Upper lobe of right lung (tissue), 1 donor: ENCODE results near the gene FPR2. TPM values are rescaled to one million over a fixed set of nuclear protein-coding genes. Genes with fewer than 3 reads are reported as not detected.
"Not testable (repeated sequence)": the region's sequence is repeated elsewhere in the genome, so short reads cannot be mapped to it uniquely, and the experiment has no call there.

Experiments used
- ATAC-seq: fragments of 200-7000 bp; cut with Tn5 transposase; one replicate; pipeline ENCODE4 v1.9.1; 2020; ENCODE audit warnings: mild to moderate bottlenecking, moderate library complexity
- DNase-seq: peaks from one replicate; pipeline ENCODE4 v3.0.0-alpha.2; 2020
- H3K27ac ChIP-seq: fragments of 200-600 bp; one replicate; pipeline ENCODE4 v1.8.0; 2022
- H3K27me3 ChIP-seq: fragments of 200-600 bp; one replicate; pipeline ENCODE4 v1.8.0; 2022; ENCODE audit warnings: mild to moderate bottlenecking
- H3K36me3 ChIP-seq: fragments of 200-600 bp; one replicate; pipeline ENCODE4 v1.8.0; 2022
- H3K4me1 ChIP-seq: fragments of 200-600 bp; one replicate; pipeline ENCODE4 v1.8.0; 2022
- H3K4me3 ChIP-seq: fragments of 200-600 bp; one replicate; pipeline ENCODE4 v1.8.0; 2022; ENCODE audit warnings: mild to moderate bottlenecking
- H3K9me3 ChIP-seq: fragments of 200-600 bp; one replicate; pipeline ENCODE4 v1.8.0; 2022
- intact Hi-C: fragments of 100-400 bp; cut with DNase I; formaldehyde crosslinking; loops from one replicate; pipeline ENCODE4 v1.11.0; 2022
- total RNA-seq: library from RNA; stranded (reverse); fragmentation: NEBNext Ultra II Directional; extraction: Animal tissue kit (Norgen Biotek cat#: 25700); gene quantifications from one replicate; pipeline ENCODE4 v1.2.1, GENCODE V29; 2021
- TF ChIP-seq, protein P1 (sequence below): fragments of 200-600 bp; IDR thresholded peaks from one replicate; pipeline ENCODE4 v1.8.0; 2022; ENCODE audit warnings: antibody characterized with exemption
- donor health status: DM: no; HTN: yes; CAD: no; lungs with severe emphysema.

FPR2 gene
- total RNA-seq, 1 donor from 2014 or later: 12.5 TPM

DNA sequence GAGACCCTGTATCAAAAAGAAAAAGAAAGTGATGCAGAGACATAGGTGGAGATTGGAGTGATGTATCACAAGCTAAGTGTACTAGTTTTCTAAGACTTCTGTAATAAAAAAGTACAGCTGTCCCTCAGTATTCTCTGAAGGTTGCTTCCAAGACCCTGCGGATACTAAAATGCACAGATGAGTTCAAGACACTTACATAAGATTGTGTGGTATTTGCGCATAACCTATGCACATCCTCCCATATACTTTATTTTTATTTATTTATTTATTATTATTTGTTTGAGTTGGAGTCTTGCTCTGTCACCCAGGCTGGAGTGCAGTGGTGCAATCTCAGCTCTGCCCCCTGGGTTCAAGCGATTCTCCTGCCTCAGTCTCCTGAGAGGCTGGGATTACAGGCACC lies 23.6 kb upstream of the FPR2 start:
- Histone ChIP-seq H3K27me3 (no peaks in the 10 kb centered on the region), H3K36me3 (no peaks in the 10 kb centered on the region), H3K27ac (no peak overlapping the region), H3K4me3 (no peak overlapping the region), H3K9me3 (no peaks in the 10 kb centered on the region), H3K4me1 (peaks cover 3% of the 10 kb centered on the region)
- ATAC-seq (no peak), DNase-seq (no peak)
- intact Hi-C loops: no loop called here
- TF ChIP-seq, protein P1, sequence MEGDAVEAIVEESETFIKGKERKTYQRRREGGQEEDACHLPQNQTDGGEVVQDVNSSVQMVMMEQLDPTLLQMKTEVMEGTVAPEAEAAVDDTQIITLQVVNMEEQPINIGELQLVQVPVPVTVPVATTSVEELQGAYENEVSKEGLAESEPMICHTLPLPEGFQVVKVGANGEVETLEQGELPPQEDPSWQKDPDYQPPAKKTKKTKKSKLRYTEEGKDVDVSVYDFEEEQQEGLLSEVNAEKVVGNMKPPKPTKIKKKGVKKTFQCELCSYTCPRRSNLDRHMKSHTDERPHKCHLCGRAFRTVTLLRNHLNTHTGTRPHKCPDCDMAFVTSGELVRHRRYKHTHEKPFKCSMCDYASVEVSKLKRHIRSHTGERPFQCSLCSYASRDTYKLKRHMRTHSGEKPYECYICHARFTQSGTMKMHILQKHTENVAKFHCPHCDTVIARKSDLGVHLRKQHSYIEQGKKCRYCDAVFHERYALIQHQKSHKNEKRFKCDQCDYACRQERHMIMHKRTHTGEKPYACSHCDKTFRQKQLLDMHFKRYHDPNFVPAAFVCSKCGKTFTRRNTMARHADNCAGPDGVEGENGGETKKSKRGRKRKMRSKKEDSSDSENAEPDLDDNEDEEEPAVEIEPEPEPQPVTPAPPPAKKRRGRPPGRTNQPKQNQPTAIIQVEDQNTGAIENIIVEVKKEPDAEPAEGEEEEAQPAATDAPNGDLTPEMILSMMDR: no peak

DNA sequence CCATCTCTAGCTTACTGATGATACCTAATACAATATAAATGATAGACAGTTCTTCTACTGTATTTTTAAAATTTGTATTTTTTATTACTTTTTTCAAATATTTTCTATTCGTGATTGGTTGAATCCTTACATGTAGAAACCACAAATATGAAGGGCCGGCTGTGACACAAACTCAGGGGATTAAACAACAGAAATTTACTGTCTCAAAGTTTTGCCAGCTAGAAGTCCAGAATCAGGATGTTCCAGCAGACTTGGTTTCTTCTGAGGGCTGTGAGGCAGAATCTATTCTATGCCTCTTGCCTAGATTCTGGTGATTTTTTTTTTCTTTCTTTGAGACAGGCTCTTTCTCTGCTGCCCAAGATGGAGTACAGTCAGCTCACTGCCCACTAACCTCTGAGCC lies 23.1 kb upstream of the FPR2 start:
- no peak for ATAC-seq
- Histone ChIP-seq H3K4me3 (no peak overlapping the region), H3K9me3 (no peaks in the 10 kb centered on the region), H3K4me1 (peaks cover 3% of the 10 kb centered on the region), H3K27ac (no peak overlapping the region), H3K36me3 (no peaks in the 10 kb centered on the region), H3K27me3 (no peaks in the 10 kb centered on the region)
- TF ChIP-seq, protein P1: no peak
- DNase-seq: no peak
- intact Hi-C loops: no loop called here

DNA sequence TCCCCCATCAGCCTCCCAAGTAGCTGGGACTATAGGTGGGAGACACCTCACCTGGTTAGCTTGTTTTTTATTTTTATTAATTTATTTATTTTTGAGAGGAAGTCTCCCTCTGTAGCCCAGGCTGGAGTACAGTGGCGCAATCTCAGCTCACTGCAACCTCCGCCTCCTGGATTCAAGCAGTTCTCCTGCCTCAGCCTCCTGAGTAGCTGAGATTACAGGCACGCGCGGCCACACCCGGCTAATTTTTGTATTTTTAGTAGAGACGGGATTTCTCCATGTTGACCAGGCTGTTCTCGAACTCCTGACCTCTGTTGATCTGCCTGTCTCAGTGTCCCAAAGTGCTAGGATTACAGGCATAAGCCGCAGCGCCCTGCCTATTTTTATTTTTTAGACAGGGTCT lies 22.5 kb upstream of the FPR2 start:
- H3K27ac ChIP-seq, H3K9me3 ChIP-seq, ATAC-seq, H3K36me3 ChIP-seq, intact Hi-C loops, H3K27me3 ChIP-seq, DNase-seq, H3K4me3 ChIP-seq, H3K4me1 ChIP-seq: not testable (repeated sequence)

DNA sequence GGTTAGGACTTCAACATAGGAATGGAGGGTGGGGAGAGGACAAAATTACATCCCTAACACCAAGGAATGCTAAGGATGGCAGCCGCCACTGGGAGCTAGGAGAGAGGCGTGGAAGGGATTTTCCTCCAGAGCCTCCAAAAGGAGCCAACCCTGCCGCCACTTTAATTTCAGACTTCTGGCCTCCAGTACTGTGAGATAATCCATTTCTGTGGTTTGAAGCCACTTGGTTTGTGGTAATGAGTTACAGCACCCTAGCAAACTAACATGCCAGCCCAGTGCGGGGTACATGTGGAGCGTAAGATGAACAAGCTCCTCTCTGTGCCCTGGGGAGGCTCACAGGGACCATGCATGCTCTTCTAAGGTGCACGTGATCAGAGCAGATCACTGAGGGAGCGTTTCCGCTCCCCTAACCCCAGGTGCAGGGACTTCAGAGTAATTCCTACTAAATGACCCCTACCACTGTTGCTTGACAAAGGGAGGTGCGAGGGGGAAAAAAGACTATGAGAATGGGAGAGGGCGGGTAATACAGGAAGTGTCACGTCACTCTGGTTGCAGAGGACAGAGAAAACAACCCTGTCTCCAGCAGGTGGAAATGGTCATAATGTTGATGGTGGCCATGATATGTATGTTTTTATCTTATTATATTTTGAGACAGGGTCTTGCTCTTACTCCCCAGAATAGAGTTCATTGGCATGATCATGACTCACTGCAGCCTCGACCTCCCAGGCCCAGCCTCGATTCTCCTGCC lies 21.3 kb upstream of the FPR2 start:
- peaks cover 3% of the 10 kb centered on the region for H3K4me1 ChIP-seq
- DNase-seq: no peak
- no peak overlapping the region for H3K4me3 ChIP-seq
- no peaks in the 10 kb centered on the region for H3K36me3 ChIP-seq
- no peaks in the 10 kb centered on the region for H3K9me3 ChIP-seq
- ATAC-seq: no peak
- intact Hi-C loops: no loop called here
- TF ChIP-seq, protein P1: no peak
- no peaks in the 10 kb centered on the region for H3K27me3 ChIP-seq
- no peak overlapping the region for H3K27ac ChIP-seq

DNA sequence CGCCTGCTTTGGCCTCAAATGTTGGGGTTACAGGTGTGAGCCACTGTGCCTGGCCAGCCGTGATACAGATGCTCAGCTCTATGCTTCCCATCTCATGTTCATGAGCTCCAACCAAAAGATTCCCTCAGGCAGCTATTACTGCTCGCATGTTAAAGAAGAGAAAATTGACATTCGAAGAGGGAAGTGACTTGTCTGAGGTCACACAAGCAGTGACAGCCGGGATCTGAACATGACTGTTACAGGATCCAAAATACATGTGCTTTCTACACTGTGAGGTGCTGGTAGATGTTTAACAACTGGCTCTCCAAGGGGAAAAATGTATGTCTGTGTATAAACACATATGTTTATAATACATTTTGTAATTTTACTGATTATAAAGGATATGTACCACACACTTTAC lies 20.6 kb upstream of the FPR2 start:
- intact Hi-C loops: no loop called here

DNA sequence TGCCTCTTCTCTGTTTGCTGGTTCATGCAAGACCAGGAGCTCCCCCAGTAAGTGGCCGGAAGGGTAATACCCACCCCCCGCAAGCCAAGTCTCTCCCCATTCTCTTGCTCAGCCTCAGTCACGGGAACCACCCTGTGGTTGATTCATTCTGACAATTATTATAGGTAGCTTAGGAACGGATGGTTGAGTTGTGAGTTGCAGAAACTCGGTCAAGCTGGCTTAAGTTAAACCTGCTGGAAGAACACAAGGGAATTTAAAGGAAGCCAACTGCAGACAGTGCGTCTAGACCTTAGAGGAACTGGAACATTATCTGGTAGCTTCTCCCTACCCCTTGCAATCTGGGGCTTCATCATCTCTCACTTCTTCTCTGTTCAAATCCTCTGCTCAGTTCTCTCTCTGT lies 18.2 kb upstream of the FPR2 start:
- Histone ChIP-seq H3K27ac (no peak overlapping the region), H3K27me3 (no peaks in the 10 kb centered on the region), H3K9me3 (no peaks in the 10 kb centered on the region), H3K4me3 (no peak overlapping the region), H3K4me1 (no peaks in the 10 kb centered on the region), H3K36me3 (no peaks in the 10 kb centered on the region)
- intact Hi-C loops: no loop called here
- no peak for ATAC-seq
- TF ChIP-seq, protein P1: no peak
- DNase-seq: no peak

More for the DNA sequence above, 20.6 kb upstream of the FPR2 start:
- no peaks in the 10 kb centered on the region for H3K9me3 ChIP-seq
- peak; percentile 36 for ATAC-seq
- H3K4me3 ChIP-seq: no peak overlapping the region
- no peak overlapping the region for H3K27ac ChIP-seq
- TF ChIP-seq, protein P1: no peak
- DNase-seq: no peak
- H3K36me3 ChIP-seq: no peaks in the 10 kb centered on the region
- H3K27me3 ChIP-seq: no peaks in the 10 kb centered on the region
- peaks cover 3% of the 10 kb centered on the region for H3K4me1 ChIP-seq
